PC-9 (cell line): ENCODE measurements around the gene EID1.

Source experiments
- EZH2 ChIP-seq: fragments of 200-600 bp; sonication (generic); IDR thresholded peaks from 2 replicates; pipeline ENCODE4 v1.8.0; 2017; ENCODE audit warnings: antibody characterized with exemption, low read depth
- TF ChIP-seq, protein P1 (sequence below): fragments of 200-600 bp; sonication (generic); conservative IDR thresholded peaks from 2 replicates; pipeline ENCODE4 v1.6.1; 2017; ENCODE audit warnings: mixed run types, antibody characterized with exemption, mild to moderate bottlenecking, moderate library complexity

- TF ChIP-seq, protein P1, sequence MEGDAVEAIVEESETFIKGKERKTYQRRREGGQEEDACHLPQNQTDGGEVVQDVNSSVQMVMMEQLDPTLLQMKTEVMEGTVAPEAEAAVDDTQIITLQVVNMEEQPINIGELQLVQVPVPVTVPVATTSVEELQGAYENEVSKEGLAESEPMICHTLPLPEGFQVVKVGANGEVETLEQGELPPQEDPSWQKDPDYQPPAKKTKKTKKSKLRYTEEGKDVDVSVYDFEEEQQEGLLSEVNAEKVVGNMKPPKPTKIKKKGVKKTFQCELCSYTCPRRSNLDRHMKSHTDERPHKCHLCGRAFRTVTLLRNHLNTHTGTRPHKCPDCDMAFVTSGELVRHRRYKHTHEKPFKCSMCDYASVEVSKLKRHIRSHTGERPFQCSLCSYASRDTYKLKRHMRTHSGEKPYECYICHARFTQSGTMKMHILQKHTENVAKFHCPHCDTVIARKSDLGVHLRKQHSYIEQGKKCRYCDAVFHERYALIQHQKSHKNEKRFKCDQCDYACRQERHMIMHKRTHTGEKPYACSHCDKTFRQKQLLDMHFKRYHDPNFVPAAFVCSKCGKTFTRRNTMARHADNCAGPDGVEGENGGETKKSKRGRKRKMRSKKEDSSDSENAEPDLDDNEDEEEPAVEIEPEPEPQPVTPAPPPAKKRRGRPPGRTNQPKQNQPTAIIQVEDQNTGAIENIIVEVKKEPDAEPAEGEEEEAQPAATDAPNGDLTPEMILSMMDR = no peak
- TF ChIP-seq EZH2 = no peak
Observed at GRCh38 chr15:48872632-48873031, 5.3 kb upstream of the EID1 start.
